ENCODE results near the gene SOHLH1. TPM values are rescaled to one million over a fixed set of nuclear protein-coding genes. Genes with fewer than 3 reads are reported as not detected.
"Not testable (repeated sequence)": the region's sequence is repeated elsewhere in the genome, so short reads cannot be mapped to it uniquely, and the experiment has no call there.

The SOHLH1 gene
- total RNA-seq, 1 donor = not detected

- no peak for DNase-seq (ENCODE audit: low read depth in 2 of 3, low spot score in 2 of 3)
These were observed 18.1 kb downstream of the SOHLH1 start for GRCh38 chr9:135681161-135681560.

DNA sequence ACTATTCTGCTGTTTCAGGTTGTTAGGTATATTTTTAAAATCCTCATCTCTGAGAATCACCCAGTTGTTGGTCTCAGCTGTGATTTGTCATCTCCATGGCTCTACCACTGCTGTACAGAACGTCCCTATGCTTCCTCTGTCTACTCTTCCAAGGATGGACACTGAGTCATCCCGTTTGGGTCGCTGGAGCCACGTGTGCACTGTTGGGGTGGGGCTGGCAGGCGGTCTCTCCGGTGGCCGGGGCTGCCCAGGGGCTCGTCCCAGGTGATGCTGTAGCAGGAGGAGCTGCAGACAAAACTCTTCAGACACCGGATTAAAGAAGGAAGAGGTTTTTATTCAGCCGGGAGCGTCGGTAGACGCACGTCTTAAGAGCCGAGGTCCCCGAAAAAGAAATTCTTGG, 19.2 kb downstream of the SOHLH1 start:
- DNase-seq (ENCODE audit: low read depth in 2 of 3, low spot score in 2 of 3) = no peak

GRCh38 chr9:135678236-135679017, 20.9 kb downstream of the SOHLH1 start:
- no peak for DNase-seq (ENCODE audit: low read depth in 2 of 3, low spot score in 2 of 3)

- no peak for DNase-seq (ENCODE audit: low read depth in 2 of 3, low spot score in 2 of 3)
These were observed 21.6 kb downstream of the SOHLH1 start for GRCh38 chr9:135677641-135678168.

- DNase-seq (ENCODE audit: low read depth in 2 of 3, low spot score in 2 of 3) = no peak
These were observed 22.4 kb downstream of the SOHLH1 start for GRCh38 chr9:135676891-135677290.

GRCh38 chr9:135674977-135675376, 24.3 kb downstream of the SOHLH1 start:
- DNase-seq (ENCODE audit: low read depth in 2 of 3, low spot score in 2 of 3) = no peak

GRCh38 chr9:135673941-135674340, 25.3 kb downstream of the SOHLH1 start:
- DNase-seq (ENCODE audit: low read depth in 2 of 3, low spot score in 2 of 3) = no peak

- not testable (repeated sequence) for DNase-seq (ENCODE audit: low read depth in 2 of 3, low spot score in 2 of 3)
These were observed 26.5 kb downstream of the SOHLH1 start for GRCh38 chr9:135672786-135673185.

GRCh38 chr9:135671591-135672041, 27.7 kb downstream of the SOHLH1 start:
- no peak for DNase-seq (ENCODE audit: low read depth in 2 of 3, low spot score in 2 of 3)

DNA sequence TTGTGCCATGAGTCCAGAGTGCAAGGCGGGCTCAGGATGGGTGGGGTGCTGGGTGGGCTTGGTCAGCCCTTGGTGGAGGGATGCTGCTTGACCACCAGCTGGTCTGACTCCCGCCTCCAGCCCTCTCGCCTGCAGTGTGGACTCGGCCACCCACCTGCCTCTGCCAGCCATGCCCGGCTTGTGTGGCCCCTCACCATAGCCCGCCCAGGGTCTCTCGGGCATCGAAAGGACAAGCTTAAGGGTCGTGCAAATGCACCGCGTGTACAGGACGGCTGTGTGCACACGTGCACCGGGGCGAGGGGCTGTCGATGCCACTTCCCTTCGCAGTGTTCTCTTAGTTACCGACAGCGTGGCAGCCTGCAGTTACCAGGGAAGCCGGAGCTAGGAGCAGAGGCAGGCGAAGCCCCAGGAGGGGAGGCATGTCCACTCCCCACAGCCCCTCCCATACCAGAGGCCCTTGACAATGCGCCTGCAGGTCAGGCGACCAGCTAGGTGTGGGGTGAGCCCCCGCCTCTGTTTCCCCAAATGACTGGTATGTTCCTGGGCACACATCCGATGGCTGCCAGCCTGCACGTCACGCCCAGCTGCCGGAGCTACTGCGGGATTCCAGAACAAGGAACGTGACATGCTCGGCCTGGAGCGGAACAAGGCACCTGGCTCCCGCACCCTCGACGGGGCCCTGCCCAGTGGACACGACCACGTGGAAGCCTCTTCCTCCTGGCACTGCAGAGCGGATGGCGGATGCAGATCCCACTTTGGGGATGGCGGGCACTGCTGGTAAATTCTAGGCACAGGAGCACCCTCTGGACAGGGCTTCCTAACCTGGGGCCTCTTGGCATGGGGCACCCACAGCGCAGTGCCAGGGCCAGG, 28.3 kb downstream of the SOHLH1 start:
- no peak for DNase-seq (ENCODE audit: low read depth in 2 of 3, low spot score in 2 of 3)

DNA sequence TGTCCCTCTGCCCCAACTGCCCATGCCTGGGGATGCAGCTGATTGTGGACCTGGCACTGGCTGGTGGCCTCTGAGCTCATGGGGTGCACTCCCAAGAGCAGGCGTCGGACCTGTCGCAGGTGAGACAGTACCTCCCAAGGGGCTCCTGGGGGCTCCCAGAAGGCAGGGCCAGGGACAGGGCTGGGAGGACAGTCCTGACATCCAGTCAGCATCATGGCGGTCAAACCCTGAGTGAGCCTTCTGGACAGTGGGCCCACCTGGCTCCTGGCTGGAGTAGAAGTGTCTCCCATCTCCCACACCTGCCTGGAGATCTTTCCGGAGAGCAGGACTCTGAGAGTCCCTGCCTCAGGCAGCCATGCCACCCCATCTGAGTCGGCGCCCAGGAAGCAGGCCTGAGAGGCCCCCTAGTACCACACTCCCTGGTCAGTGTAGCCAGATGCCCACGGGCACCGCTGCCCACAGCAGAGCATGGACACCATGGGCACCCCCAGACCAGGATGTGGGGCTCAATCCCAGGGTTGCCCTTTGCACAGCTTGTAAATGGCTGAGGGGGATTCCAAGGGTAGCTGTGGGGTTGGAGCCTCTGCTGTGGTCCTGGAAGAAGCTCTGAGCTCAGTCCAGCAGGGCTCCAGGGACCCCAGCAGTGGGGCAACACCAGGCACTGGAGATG, 29.5 kb downstream of the SOHLH1 start:
- no peak for DNase-seq (ENCODE audit: low read depth in 2 of 3, low spot score in 2 of 3)

DNA sequence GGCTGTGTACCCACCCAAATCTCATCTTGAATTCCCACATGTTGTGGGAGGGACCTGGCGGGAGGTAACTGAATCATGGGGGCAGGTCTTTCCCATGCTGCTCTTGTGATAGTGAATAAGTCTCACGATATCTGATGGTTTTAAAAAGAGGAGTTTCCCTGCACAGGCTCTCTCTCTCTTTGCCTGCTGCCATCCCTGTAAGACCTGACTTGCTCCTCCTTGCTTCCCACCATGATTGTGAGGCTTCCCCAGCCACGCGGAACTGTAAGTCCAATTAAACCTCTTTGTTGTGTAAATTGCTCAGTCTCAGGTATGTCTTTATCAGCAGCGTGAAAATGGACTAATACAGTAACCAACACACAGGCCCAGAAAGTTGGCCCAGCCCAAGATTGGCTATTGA, 30.3 kb downstream of the SOHLH1 start:
- DNase-seq (ENCODE audit: low read depth in 2 of 3, low spot score in 2 of 3) = not testable (repeated sequence)

GRCh38 chr9:135667463-135668001, 31.7 kb downstream of the SOHLH1 start:
- DNase-seq (ENCODE audit: low read depth in 2 of 3, low spot score in 2 of 3) = no peak

- no peak for DNase-seq (ENCODE audit: low read depth in 2 of 3, low spot score in 2 of 3)
These were observed 32.5 kb downstream of the SOHLH1 start for GRCh38 chr9:135666534-135667462.

DNA sequence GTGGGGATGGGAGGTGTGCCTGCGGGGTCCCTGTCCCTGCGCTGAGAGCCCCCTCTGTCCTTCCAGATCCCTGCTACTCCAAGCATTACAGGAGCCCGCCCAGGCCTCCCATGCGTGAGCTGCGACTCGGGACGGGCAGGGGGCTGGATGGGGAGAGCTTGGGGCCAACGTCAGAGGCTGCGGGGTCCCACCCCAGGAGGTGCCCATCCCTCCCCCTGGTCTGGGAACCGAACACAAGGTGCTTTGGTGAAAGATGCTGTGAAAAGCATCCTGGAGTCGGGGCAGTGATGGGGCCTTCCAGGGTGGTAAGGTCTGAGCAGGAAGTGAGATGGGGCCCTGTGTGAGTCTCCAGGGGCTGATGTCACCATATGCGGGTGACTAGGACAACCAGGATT, 33.5 kb downstream of the SOHLH1 start:
- DNase-seq (ENCODE audit: low read depth in 2 of 3, low spot score in 2 of 3) = no peak

DNA sequence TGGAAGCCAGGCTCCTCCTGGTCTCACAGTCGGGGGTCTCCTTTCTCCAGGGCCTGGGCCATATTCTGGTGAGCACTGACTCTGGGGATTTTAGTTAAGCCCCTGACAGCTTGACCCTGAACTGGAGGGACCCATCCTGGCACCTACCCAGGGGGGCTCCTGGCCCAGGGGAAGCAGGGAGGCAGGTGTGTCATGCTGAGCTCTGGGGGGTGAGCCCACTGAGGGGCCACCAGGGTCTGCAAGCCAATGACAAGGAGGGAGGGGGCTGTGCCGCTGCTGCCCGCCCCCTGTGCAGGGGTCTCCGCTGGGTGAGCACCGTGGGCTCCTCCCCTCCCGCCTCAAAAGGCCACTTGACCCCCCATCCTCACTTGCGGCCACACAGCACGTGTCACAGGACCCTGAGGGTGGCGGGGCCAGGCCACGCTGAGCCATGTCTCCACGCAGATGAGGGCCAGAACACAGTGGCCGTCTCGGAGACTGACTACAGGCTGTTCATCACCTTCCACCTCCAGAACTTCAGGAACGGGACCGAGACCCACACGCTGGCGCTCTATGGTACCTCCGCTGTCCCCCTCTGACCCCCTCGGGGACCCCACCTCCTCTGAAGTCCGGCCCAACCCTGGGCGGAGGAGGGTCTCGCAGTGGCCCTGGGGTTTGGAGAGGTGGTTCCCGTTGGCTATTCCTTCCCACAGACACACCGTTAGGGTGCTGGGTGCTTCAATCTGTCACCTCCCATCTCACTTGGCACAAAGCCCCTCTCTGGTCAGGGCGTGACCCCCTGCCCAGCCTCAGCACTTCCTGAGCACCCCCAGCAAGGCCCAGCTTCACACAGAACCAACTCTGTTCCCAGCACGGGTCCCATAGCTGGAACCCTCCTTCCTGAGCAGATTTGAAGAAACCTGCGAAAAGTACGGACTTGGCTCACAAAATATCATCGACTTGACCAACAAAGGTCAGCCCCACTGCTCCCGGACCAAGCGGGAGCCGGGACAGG, 34.2 kb downstream of the SOHLH1 start:
- no peak for DNase-seq (ENCODE audit: low read depth in 2 of 3, low spot score in 2 of 3)

DNA sequence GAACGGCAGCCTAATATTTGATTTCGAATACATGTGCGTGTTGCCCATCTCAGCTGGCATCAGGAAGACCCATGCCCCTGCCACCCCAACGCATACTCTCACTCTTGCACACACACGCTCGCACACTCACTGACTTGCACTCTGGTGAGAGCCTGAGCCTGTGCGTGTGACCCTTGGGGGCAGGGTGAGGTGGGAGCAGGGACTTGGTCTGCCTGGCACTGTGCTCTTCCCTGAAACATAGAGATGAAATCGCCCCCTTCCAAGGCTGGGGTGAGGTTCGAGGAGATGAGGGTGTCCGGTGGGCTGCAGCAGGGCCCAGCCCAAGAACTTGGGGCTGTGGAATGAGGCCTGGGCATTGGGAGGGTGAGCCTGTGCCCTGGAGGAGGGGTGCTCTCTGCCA, 35.0 kb downstream of the SOHLH1 start:
- DNase-seq (ENCODE audit: low read depth in 2 of 3, low spot score in 2 of 3) = no peak

DNA sequence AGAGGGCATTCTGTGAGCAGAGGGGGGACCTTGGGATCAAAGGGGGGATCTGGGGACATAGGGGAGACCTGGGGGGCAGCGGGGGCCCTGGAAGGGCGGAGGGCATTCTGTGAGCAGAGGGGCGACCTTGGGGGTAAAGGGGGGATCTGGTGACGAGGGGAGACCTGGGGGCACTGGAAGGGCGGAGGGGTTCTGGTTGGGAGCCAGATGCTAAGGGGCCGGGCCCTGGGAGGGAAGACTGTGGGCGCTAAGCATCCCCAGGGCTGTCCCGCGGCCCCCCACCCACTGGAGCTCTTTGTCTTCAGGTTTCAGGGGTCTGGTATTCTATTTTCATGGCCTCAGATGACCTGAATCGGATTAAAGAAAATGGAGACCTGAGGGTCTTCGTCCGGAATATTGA, 35.4 kb downstream of the SOHLH1 start:
- no peak for DNase-seq (ENCODE audit: low read depth in 2 of 3, low spot score in 2 of 3)

DNA sequence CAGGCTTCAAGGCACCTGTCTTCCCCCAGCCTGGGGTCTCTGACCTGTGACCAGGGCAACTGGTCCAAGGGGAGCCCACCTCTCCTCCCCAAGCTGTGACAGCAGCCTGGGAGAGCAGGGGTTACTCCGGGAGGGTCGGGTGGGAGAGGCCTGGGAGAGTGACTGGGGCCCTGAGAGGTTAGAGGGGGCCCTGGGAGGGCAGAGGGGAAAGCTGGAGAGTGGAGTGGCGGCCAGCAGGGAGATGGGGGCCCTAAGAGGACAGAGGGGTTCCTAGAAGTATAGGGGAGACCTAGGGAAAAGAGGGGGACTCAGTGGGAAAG, 35.9 kb downstream of the SOHLH1 start:
- no peak for DNase-seq (ENCODE audit: low read depth in 2 of 3, low spot score in 2 of 3)

Measured in hematopoietic multipotent progenitor cell (in vitro differentiated cells).